GM18867 (cell line): ENCODE results near the gene TSHZ3.

Source experiments
- ATAC-seq: cut with Tn5 transposase; IDR thresholded peaks from one replicate; pipeline ENCODE4 v1.9.1; 2021; ENCODE audit warnings: mild to moderate bottlenecking, moderate library complexity; ENCODE audit not compliant: unreplicated experiment

Gene TSHZ3

GRCh38 chr19:31339411-31339810, 9.8 kb downstream of the TSHZ3 start:
- no peak for ATAC-seq

- no peak for ATAC-seq
Measured at GRCh38 chr19:31338069-31338776, 11.0 kb downstream of the TSHZ3 start.

GRCh38 chr19:31337008-31337914, 12.0 kb downstream of the TSHZ3 start:
- ATAC-seq: no peak

- no peak for ATAC-seq
Measured at GRCh38 chr19:31335716-31336115, 13.5 kb downstream of the TSHZ3 start.

- no peak for ATAC-seq
Measured at GRCh38 chr19:31334849-31335624, 14.2 kb downstream of the TSHZ3 start.

GRCh38 chr19:31334101-31334848, 15.0 kb downstream of the TSHZ3 start:
- no peak for ATAC-seq

GRCh38 chr19:31332096-31332495, 17.1 kb downstream of the TSHZ3 start:
- ATAC-seq: no peak

GRCh38 chr19:31331536-31331935, 17.7 kb downstream of the TSHZ3 start:
- no peak for ATAC-seq

- ATAC-seq: no peak
Measured at GRCh38 chr19:31330761-31331160, 18.5 kb downstream of the TSHZ3 start.

GRCh38 chr19:31330237-31330636, 19.0 kb downstream of the TSHZ3 start:
- no peak for ATAC-seq

- no peak for ATAC-seq
Measured at GRCh38 chr19:31329819-31330218, 19.4 kb downstream of the TSHZ3 start.

GRCh38 chr19:31328238-31328637, 21.0 kb downstream of the TSHZ3 start:
- no peak for ATAC-seq

GRCh38 chr19:31326329-31327028, 22.8 kb downstream of the TSHZ3 start:
- ATAC-seq: no peak

GRCh38 chr19:31325342-31325741, 23.9 kb downstream of the TSHZ3 start:
- ATAC-seq: no peak

GRCh38 chr19:31319465-31319864, 29.8 kb downstream of the TSHZ3 start:
- no peak for ATAC-seq

GRCh38 chr19:31318790-31319425, 30.3 kb downstream of the TSHZ3 start:
- ATAC-seq: no peak

GRCh38 chr19:31317570-31317969, 31.7 kb downstream of the TSHZ3 start:
- ATAC-seq: no peak

GRCh38 chr19:31317093-31317492, 32.1 kb downstream of the TSHZ3 start:
- no peak for ATAC-seq

GRCh38 chr19:31316201-31316951, 32.9 kb downstream of the TSHZ3 start:
- ATAC-seq: no peak
